GM23338 (cell line): ENCODE results near the gene HDAC11. TPM values are rescaled to one million over a fixed set of nuclear protein-coding genes. Genes with fewer than 3 reads are reported as not detected.

Experiments
- ATAC-seq: fragments of 200-7000 bp; cut with Tn5 transposase; 3 replicates; pipeline ENCODE4 v1.9.1; 2020
- DNase-seq: peaks from one replicate; pipeline ENCODE4 v3.0.0-alpha.2; 2015; ENCODE audit warnings: low spot score
- H2AFZ ChIP-seq: fragments of 200-600 bp; sonication (generic); 2 replicates; pipeline ENCODE4 v1.8.0; 2016; ENCODE audit warnings: antibody characterized with exemption, mild to moderate bottlenecking, moderate library complexity
- H3F3A ChIP-seq: fragments of 200-600 bp; sonication (generic); replicated peaks from 2 replicates; pipeline ENCODE4 v1.8.0; 2017; ENCODE audit warnings: antibody characterized with exemption, mixed run types, low read depth
- H3K27ac ChIP-seq: fragments of 200-600 bp; sonication (generic); 2 replicates; pipeline ENCODE4 v1.6.1; 2016; ENCODE audit warnings: low read depth
- H3K27me3 ChIP-seq: fragments of 200-600 bp; sonication (generic); 2 replicates; pipeline ENCODE4 v1.8.0; 2016; ENCODE audit warnings: mild to moderate bottlenecking, mixed run types, moderate library complexity; ENCODE audit not compliant: insufficient read depth
- H3K36me3 ChIP-seq: fragments of 200-600 bp; sonication (generic); 2 replicates; pipeline ENCODE4 v1.8.0; 2016; ENCODE audit warnings: mild to moderate bottlenecking; ENCODE audit not compliant: insufficient read depth
- H3K4me1 ChIP-seq: fragments of 200-600 bp; sonication (generic); 2 replicates; pipeline ENCODE4 v1.8.0; 2016; ENCODE audit warnings: mild to moderate bottlenecking, moderate library complexity; ENCODE audit not compliant: insufficient read depth
- H3K4me2 ChIP-seq: fragments of 200-600 bp; sonication (generic); 2 replicates; pipeline ENCODE4 v1.7.1; 2017; ENCODE audit warnings: mixed run types
- H3K4me3 ChIP-seq: fragments of 200-600 bp; sonication (generic); 2 replicates; pipeline ENCODE4 v1.6.1; 2016; ENCODE audit warnings: mixed run types
- H3K79me2 ChIP-seq: fragments of 200-600 bp; sonication (generic); replicated peaks from 2 replicates; pipeline ENCODE4 v1.8.0; 2017; ENCODE audit warnings: mild to moderate bottlenecking; ENCODE audit not compliant: insufficient read depth
- H3K9me2 ChIP-seq: fragments of 200-600 bp; sonication (generic); 2 replicates; pipeline ENCODE4 v1.8.0; 2017; ENCODE audit not compliant: insufficient read depth
- H4K20me1 ChIP-seq: fragments of 200-600 bp; sonication (generic); replicated peaks from 2 replicates; pipeline ENCODE4 v1.8.0; 2017; ENCODE audit warnings: mild to moderate bottlenecking; ENCODE audit not compliant: insufficient read depth
- H3K27ac Mint-ChIP-seq: 2 replicates; pipeline ENCODE4 v1.8.0; 2020; ENCODE audit warnings: inconsistent platforms, mild to moderate bottlenecking, moderate library complexity, mixed read lengths
- H3K27me3 Mint-ChIP-seq: 3 replicates; pipeline ENCODE4 v1.8.0; 2022; ENCODE audit warnings: low read depth, mild to moderate bottlenecking, moderate library complexity, mixed read lengths, inconsistent platforms; ENCODE audit not compliant: insufficient read depth, poor library complexity
- H3K36me3 Mint-ChIP-seq: 3 replicates; pipeline ENCODE4 v1.8.0; 2021; ENCODE audit warnings: low read depth, mild to moderate bottlenecking, inconsistent platforms, moderate library complexity, mixed read lengths
- H3K4me1 Mint-ChIP-seq: 3 replicates; pipeline ENCODE4 v1.8.0; 2020; ENCODE audit warnings: mild to moderate bottlenecking, inconsistent platforms, mixed read lengths
- H3K4me3 Mint-ChIP-seq: 3 replicates; pipeline ENCODE4 v1.8.0; 2021; ENCODE audit warnings: moderate library complexity, mild to moderate bottlenecking, inconsistent platforms, mixed read lengths
- H3K9me3 Mint-ChIP-seq: 3 replicates; pipeline ENCODE4 v1.8.0; 2020; ENCODE audit warnings: moderate library complexity, mild to moderate bottlenecking, inconsistent platforms, mixed read lengths
- EZH2 ChIP-seq: fragments of 200-600 bp; sonication (generic); IDR thresholded peaks from one replicate; pipeline ENCODE4 v1.8.0; 2017; ENCODE audit warnings: antibody characterized with exemption, mild to moderate bottlenecking, low read depth; ENCODE audit not compliant: unreplicated experiment
- JUNB ChIP-seq: IDR thresholded peaks from one replicate; pipeline ENCODE4 v1.6.1; 2016; ENCODE audit warnings: antibody characterized with exemption; ENCODE audit not compliant: unreplicated experiment
- NANOG ChIP-seq: IDR thresholded peaks from 2 replicates; pipeline ENCODE4 v1.6.1; 2016; ENCODE audit warnings: antibody characterized with exemption, borderline replicate concordance
- POLR2AphosphoS5 ChIP-seq: IDR thresholded peaks from 2 replicates; pipeline ENCODE4 v1.6.1; 2016; ENCODE audit warnings: antibody characterized with exemption, low read depth
- STAT1 ChIP-seq: IDR thresholded peaks from one replicate; pipeline ENCODE4 v1.6.1; 2016; ENCODE audit warnings: antibody characterized with exemption; ENCODE audit not compliant: unreplicated experiment
- ZNF114 ChIP-seq: fragments of 250-450 bp; sonication (Bioruptor Pico); IDR thresholded peaks from 2 replicates; pipeline ENCODE4 v1.5.0; 2020; ENCODE audit warnings: mild to moderate bottlenecking, moderate library complexity
- polyA plus RNA-seq: library from polyadenylated mRNA; unstranded; fragments of >200 nt; fragmentation: Nextera tagmentation; extraction: Ambion mirVana; gene quantifications from 2 replicates; pipeline ENCODE4 v1.2.1, GENCODE V29; 2016
- total RNA-seq: library from RNA; depleted of rRNA; stranded (reverse); fragments of >200 nt; shearing (Covaris generic); gene quantifications from 2 replicates; pipeline ENCODE4 v1.2.3, GENCODE V29; 2014
- TF ChIP-seq, protein P1 (sequence below): fragments of 250-450 bp; sonication (Bioruptor Pico); IDR thresholded peaks from 2 replicates; pipeline ENCODE4 v1.5.0; 2020; ENCODE audit warnings: mild to moderate bottlenecking, moderate library complexity

HDAC11 gene
- total and polyA plus RNA-seq, 2 experiments from 2014 or later: 5.4 to 15.8 TPM

DNA sequence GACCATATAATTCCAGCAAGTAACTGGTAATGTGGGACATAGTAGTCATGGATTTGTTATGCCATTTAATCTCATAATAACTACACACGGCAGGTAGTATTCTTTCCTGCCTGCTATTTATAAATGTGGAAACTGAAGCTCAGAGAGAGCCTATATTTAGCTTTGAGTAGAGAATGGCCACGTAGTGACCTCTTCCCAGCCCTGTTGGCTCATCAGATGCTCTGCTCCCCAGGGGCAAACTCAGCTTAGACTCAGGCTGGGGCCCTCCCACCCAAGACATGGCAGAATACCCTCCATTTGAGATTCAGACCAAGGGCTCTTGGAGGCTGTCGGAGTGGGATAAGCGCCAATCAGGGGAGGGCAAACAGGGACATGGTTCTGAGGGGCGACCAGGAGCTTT, 17.3 kb upstream of the HDAC11 start:
- Histone ChIP-seq H3K4me1 (peaks cover 5% of the 10 kb centered on the region; the same call in 1 of the 2 replicates), H2AFZ (no peak overlapping the region), H3K9me2 (no peaks in the 10 kb centered on the region), H3K4me2 (no peak overlapping the region), H3K36me3 (no peaks in the 10 kb centered on the region), H4K20me1 (no peaks in the 10 kb centered on the region), H3F3A (no peaks in the 10 kb centered on the region), H3K27me3 (peaks cover 6% of the 10 kb centered on the region), H3K4me3 (no peak overlapping the region), H3K27ac (no peak overlapping the region), H3K79me2 (no peaks in the 10 kb centered on the region)
- DNase-seq (no peak), ATAC-seq (no peak)
- no peak for TF ChIP-seq ZNF114 (CRISPR knock-in tag)
- no peak for TF ChIP-seq STAT1
- Mint-ChIP-seq H3K4me1 (peaks cover 9% of the 10 kb centered on the region), H3K27me3 (peaks cover 26% of the 10 kb centered on the region), H3K9me3 (peaks cover 3% of the 10 kb centered on the region; the same call in 1 of the 3 replicates), H3K4me3 (no peak overlapping the region), H3K27ac (no peak overlapping the region), H3K36me3 (no peaks in the 10 kb centered on the region; the same call in 1 of the 3 replicates)

DNA sequence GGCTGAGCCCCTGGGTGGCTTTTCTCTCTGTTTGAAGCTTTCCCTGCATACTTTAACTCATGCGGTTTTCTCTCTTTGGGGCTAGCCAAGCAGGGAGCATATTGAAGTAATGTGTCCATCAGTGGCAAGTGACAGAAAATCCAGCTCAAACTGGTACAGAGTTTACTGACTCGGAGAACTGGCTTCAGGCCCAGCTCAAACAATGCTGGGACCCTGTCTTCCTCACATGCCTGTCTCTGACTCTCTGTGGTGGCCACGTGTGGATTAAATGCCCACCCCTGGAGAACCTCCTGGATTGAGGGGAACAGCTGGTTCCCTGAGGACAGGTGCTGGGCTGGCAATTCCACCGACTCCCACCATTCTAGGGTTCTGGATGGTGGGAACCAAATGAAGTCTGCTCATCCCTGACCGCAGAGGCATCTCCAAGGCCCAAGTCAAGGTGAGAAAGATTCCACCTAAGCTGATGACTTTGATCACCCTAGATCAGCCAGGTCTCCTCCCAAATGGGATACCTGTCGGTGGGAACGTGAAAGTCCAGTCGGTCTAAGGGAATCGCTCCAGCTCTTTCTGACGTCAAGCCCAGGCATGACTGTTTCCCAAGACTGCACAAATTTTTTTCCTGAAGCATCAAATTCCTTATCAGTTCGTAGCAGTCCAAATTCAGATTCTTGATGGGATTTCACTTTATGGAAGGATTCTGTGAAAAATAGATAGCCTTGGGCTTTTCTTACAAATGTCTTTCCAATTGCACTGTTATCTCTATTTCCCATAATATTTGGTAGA, 16.3 kb upstream of the HDAC11 start:
- peaks cover 29% of the 10 kb centered on the region for H3K27me3 Mint-ChIP-seq

DNA sequence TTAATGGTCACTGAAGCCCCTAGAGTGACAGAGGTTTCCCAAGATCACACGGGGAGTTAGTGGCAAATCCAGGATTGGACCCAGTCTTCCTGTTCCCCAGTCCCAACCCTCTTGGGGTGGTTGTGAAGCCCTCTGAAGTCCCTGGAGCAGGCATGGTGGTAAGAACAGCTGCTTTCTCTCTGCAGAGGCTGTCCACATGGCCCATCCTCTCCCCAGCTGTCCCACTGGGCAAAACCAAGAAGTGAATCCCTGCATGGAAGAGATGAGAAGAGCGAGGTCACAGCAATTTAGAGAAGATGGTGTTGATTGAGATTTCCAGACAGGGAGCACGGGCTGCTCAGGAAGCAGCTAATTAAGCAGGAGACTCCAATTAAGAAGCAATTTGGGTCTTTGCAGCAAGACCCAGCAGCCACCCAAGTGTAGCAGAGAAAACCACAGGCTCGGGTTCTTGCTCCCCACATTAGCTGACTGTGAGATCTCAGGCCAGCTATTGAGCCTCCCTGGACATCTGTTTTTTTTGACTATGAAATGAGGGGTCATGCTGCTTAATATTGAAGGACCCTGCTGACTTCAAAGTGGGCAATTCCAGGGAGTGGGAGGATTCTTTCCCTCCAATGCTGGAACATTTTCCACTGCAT, 14.8 kb upstream of the HDAC11 start:
- Mint-ChIP-seq H3K4me3 (no peak overlapping the region), H3K27ac (no peak overlapping the region), H3K9me3 (peaks cover 3% of the 10 kb centered on the region; the same call in 1 of the 3 replicates), H3K36me3 (no peaks in the 10 kb centered on the region; the same call in 1 of the 3 replicates), H3K27me3 (peaks cover 26% of the 10 kb centered on the region), H3K4me1 (peaks cover 9% of the 10 kb centered on the region)
- Histone ChIP-seq H3F3A (no peaks in the 10 kb centered on the region), H3K79me2 (no peaks in the 10 kb centered on the region), H3K27ac (no peak overlapping the region), H3K4me2 (no peak overlapping the region), H3K27me3 (peaks cover 6% of the 10 kb centered on the region), H3K36me3 (no peaks in the 10 kb centered on the region), H3K9me2 (no peaks in the 10 kb centered on the region), H4K20me1 (no peaks in the 10 kb centered on the region), H3K4me3 (no peak overlapping the region), H2AFZ (0 out of 2 replicates have a peak overlapping the region, but pooled peaks have one; percentile 18), H3K4me1 (peaks cover 5% of the 10 kb centered on the region; the same call in 1 of the 2 replicates)
- DNase-seq: no peak
- no peak for ATAC-seq
- TF ChIP-seq STAT1: no peak
- TF ChIP-seq, protein P1, sequence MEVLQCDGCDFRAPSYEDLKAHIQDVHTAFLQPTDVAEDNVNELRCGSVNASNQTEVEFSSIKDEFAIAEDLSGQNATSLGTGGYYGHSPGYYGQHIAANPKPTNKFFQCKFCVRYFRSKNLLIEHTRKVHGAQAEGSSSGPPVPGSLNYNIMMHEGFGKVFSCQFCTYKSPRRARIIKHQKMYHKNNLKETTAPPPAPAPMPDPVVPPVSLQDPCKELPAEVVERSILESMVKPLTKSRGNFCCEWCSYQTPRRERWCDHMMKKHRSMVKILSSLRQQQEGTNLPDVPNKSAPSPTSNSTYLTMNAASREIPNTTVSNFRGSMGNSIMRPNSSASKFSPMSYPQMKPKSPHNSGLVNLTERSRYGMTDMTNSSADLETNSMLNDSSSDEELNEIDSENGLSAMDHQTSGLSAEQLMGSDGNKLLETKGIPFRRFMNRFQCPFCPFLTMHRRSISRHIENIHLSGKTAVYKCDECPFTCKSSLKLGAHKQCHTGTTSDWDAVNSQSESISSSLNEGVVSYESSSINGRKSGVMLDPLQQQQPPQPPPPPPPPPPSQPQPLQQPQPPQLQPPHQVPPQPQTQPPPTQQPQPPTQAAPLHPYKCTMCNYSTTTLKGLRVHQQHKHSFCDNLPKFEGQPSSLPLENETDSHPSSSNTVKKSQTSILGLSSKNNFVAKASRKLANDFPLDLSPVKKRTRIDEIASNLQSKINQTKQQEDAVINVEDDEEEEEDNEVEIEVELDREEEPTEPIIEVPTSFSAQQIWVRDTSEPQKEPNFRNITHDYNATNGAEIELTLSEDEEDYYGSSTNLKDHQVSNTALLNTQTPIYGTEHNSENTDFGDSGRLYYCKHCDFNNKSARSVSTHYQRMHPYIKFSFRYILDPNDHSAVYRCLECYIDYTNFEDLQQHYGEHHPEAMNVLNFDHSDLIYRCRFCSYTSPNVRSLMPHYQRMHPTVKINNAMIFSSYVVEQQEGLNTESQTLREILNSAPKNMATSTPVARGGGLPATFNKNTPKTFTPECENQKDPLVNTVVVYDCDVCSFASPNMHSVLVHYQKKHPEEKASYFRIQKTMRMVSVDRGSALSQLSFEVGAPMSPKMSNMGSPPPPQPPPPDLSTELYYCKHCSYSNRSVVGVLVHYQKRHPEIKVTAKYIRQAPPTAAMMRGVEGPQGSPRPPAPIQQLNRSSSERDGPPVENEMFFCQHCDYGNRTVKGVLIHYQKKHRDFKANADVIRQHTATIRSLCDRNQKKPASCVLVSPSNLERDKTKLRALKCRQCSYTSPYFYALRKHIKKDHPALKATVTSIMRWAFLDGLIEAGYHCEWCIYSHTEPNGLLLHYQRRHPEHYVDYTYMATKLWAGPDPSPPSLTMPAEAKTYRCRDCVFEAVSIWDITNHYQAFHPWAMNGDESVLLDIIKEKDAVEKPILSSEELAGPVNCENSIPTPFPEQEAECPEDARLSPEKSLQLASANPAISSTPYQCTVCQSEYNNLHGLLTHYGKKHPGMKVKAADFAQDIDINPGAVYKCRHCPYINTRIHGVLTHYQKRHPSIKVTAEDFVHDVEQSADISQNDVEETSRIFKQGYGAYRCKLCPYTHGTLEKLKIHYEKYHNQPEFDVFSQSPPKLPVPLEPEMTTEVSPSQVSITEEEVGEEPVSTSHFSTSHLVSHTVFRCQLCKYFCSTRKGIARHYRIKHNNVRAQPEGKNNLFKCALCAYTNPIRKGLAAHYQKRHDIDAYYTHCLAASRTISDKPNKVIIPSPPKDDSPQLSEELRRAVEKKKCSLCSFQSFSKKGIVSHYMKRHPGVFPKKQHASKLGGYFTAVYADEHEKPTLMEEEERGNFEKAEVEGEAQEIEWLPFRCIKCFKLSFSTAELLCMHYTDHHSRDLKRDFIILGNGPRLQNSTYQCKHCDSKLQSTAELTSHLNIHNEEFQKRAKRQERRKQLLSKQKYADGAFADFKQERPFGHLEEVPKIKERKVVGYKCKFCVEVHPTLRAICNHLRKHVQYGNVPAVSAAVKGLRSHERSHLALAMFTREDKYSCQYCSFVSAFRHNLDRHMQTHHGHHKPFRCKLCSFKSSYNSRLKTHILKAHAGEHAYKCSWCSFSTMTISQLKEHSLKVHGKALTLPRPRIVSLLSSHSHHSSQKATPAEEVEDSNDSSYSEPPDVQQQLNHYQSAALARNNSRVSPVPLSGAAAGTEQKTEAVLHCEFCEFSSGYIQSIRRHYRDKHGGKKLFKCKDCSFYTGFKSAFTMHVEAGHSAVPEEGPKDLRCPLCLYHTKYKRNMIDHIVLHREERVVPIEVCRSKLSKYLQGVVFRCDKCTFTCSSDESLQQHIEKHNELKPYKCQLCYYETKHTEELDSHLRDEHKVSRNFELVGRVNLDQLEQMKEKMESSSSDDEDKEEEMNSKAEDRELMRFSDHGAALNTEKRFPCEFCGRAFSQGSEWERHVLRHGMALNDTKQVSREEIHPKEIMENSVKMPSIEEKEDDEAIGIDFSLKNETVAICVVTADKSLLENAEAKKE: no peak
- no peak for TF ChIP-seq POLR2AphosphoS5
- no peak for TF ChIP-seq JUNB

More for the DNA sequence above, 16.3 kb upstream of the HDAC11 start:
- no peaks in the 10 kb centered on the region; the same call in 1 of the 3 replicates for H3K36me3 Mint-ChIP-seq
- no peak for TF ChIP-seq STAT1
- TF ChIP-seq EZH2: no peak
- no peak for TF ChIP-seq NANOG
- H2AFZ ChIP-seq: no peak overlapping the region
- H3K36me3 ChIP-seq: no peaks in the 10 kb centered on the region
- no peak for DNase-seq
- H3K4me3 ChIP-seq: no peak overlapping the region
- H3K4me3 Mint-ChIP-seq: no peak overlapping the region
- H4K20me1 ChIP-seq: no peaks in the 10 kb centered on the region
- no peaks in the 10 kb centered on the region for H3K79me2 ChIP-seq
- peaks cover 3% of the 10 kb centered on the region; the same call in 1 of the 3 replicates for H3K9me3 Mint-ChIP-seq
- no peak overlapping the region for H3K27ac ChIP-seq
- H3K4me1 ChIP-seq: peaks cover 5% of the 10 kb centered on the region; the same call in 1 of the 2 replicates
- no peak overlapping the region for H3K4me2 ChIP-seq
- H3K27ac Mint-ChIP-seq: no peak overlapping the region
- no peaks in the 10 kb centered on the region for H3F3A ChIP-seq
- H3K4me1 Mint-ChIP-seq: peaks cover 9% of the 10 kb centered on the region
- peaks cover 6% of the 10 kb centered on the region for H3K27me3 ChIP-seq
- no peaks in the 10 kb centered on the region for H3K9me2 ChIP-seq
- ATAC-seq: no peak
